ENCODE data around the gene FMN1.

FMN1 gene

DNA sequence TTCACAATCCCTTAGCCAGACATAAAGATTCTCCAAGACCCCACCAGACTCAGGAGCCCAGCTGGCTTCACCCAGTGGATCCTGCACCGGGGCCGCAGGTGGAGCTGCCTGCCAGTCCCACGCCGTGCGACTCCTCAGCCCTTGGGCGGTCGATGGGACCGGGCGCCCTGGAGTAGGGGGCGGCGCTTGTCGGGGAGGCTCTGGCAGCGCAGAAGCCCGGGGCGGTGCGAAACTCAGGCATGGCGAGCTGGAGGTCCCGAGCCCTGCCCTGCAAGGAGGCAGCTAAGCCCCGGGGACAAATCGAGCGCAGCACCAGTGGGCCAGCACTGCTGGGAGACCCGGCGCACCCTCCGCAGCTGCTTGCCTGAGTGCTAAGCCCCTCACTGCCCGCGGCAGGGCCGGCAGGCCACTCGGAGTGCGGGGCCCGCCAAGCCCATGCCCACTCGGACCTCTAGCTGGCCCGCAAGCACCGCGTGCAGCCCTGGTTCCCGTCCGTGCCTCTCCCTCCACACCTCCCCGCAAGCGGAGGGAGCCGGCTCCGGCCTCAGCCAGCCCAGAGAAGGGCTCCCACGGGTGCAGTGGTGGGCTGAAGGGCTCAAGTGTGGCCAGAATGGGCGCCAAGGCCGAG lies 175.0 kb downstream of the FMN1 start:
- no peak for TF ChIP-seq NFIC (IDR thresholded peaks at IDR 0.05)
- no peak for TF ChIP-seq YY1 (IDR thresholded peaks at IDR 0.05; ENCODE audit: low read depth)
- no peak for TF ChIP-seq EP300 (IDR thresholded peaks at IDR 0.05; ENCODE audit: borderline replicate concordance)
- TF ChIP-seq USF1 (IDR thresholded peaks at IDR 0.05), result no peak
- TF ChIP-seq TAF1 (IDR thresholded peaks at IDR 0.05; ENCODE audit: low read depth), result no peak
- TF ChIP-seq FOXM1 (IDR thresholded peaks at IDR 0.05; ENCODE audit: borderline replicate concordance, low read depth), result no peak
- no peak for TF ChIP-seq REST (IDR thresholded peaks at IDR 0.05; ENCODE audit: low read depth)
- TF ChIP-seq CREB1 (IDR thresholded peaks at IDR 0.05; ENCODE audit: low read depth), result no peak
- no peak for TF ChIP-seq TEAD4 (IDR thresholded peaks at IDR 0.05)
- no peak for TF ChIP-seq RAD21 (IDR thresholded peaks at IDR 0.05; ENCODE audit: low read depth)
- no peak for TF ChIP-seq TCF12 (IDR thresholded peaks at IDR 0.05; ENCODE audit: low read depth)
- TF ChIP-seq EGR1 (IDR thresholded peaks at IDR 0.05), result no peak

- TF ChIP-seq TAF1 (IDR thresholded peaks at IDR 0.05; ENCODE audit: low read depth), result no peak
- TF ChIP-seq ZBTB7A (IDR thresholded peaks at IDR 0.05; ENCODE audit: low read depth), result no peak
- no peak for TF ChIP-seq YY1 (IDR thresholded peaks at IDR 0.05; ENCODE audit: low read depth)
- TF ChIP-seq CEBPB (IDR thresholded peaks at IDR 0.05), result no peak
- no peak for TF ChIP-seq TEAD4 (IDR thresholded peaks at IDR 0.05)
- TF ChIP-seq CREB1 (IDR thresholded peaks at IDR 0.05; ENCODE audit: low read depth), result no peak
- no peak for TF ChIP-seq EGR1 (IDR thresholded peaks at IDR 0.05)
- TF ChIP-seq, protein P1, sequence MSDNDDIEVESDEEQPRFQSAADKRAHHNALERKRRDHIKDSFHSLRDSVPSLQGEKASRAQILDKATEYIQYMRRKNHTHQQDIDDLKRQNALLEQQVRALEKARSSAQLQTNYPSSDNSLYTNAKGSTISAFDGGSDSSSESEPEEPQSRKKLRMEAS (IDR thresholded peaks at IDR 0.05), result no peak
- TF ChIP-seq USF1 (IDR thresholded peaks at IDR 0.05), result no peak
- no peak for TF ChIP-seq EP300 (IDR thresholded peaks at IDR 0.05; ENCODE audit: borderline replicate concordance)
- TF ChIP-seq FOXM1 (IDR thresholded peaks at IDR 0.05; ENCODE audit: borderline replicate concordance, low read depth), result no peak
- no peak for TF ChIP-seq TCF12 (IDR thresholded peaks at IDR 0.05; ENCODE audit: low read depth)
- TF ChIP-seq NFIC (IDR thresholded peaks at IDR 0.05), result no peak
- TF ChIP-seq REST (IDR thresholded peaks at IDR 0.05; ENCODE audit: low read depth), result no peak
- no peak for TF ChIP-seq RAD21 (IDR thresholded peaks at IDR 0.05; ENCODE audit: low read depth)
Measured at GRCh38 chr15:33016405-33017024, 178.0 kb downstream of the FMN1 start.

- TF ChIP-seq TAF1 (IDR thresholded peaks at IDR 0.05; ENCODE audit: low read depth) (no peak), CREB1 (IDR thresholded peaks at IDR 0.05; ENCODE audit: low read depth) (no peak), ZBTB7A (IDR thresholded peaks at IDR 0.05; ENCODE audit: low read depth) (no peak), NFIC (IDR thresholded peaks at IDR 0.05) (no peak), FOXM1 (IDR thresholded peaks at IDR 0.05; ENCODE audit: borderline replicate concordance, low read depth) (no peak), TEAD4 (IDR thresholded peaks at IDR 0.05) (no peak), TCF12 (IDR thresholded peaks at IDR 0.05; ENCODE audit: low read depth) (no peak), REST (IDR thresholded peaks at IDR 0.05; ENCODE audit: low read depth) (no peak), RAD21 (IDR thresholded peaks at IDR 0.05; ENCODE audit: low read depth) (no peak), USF1 (IDR thresholded peaks at IDR 0.05) (no peak), EGR1 (IDR thresholded peaks at IDR 0.05) (no peak), EP300 (IDR thresholded peaks at IDR 0.05; ENCODE audit: borderline replicate concordance) (no peak), YY1 (IDR thresholded peaks at IDR 0.05; ENCODE audit: low read depth) (no peak), CEBPB (IDR thresholded peaks at IDR 0.05) (no peak)
- TF ChIP-seq, protein P1 (IDR thresholded peaks at IDR 0.05), result no peak
Measured at GRCh38 chr15:33014586-33014985, 179.9 kb downstream of the FMN1 start.

Measured in Ishikawa (cell line).